Sigmoid colon (tissue), 4 donors: Measurements from ENCODE around the gene PRTFDC1.

Experiments
- CTCF ChIP-seq, 4 experiments: fragments of 450-650 bp in 3 of 4; fragments of 200-600 bp in 1 of 4; IDR thresholded peaks; one replicate each; pipeline ENCODE4 v1.5.1; 2016 to 2019; ENCODE audit warnings: antibody characterized with exemption in 4 of 4, mild to moderate bottlenecking in 3 of 4, moderate library complexity in 2 of 4
- EP300 ChIP-seq, 4 donors: sonication (generic); formaldehyde crosslinking; IDR thresholded peaks; one replicate each; pipeline ENCODE4 v1.6.1; 2017; ENCODE audit warnings: antibody characterized with exemption in 4 of 4
- POLR2A ChIP-seq, 2 donors: fragments of 450-650 bp; IDR thresholded peaks; one replicate each; pipeline ENCODE4 v1.6.1; 2016; ENCODE audit warnings: antibody characterized with exemption in 2 of 2, mild to moderate bottlenecking in 2 of 2, moderate library complexity in 2 of 2

- TF ChIP-seq CTCF (IDR thresholded peaks at IDR 0.05), result no peak
- TF ChIP-seq POLR2A (IDR thresholded peaks at IDR 0.05), result no peak
- TF ChIP-seq EP300 (IDR thresholded peaks at IDR 0.05), result no peak
Observed at GRCh38 chr10:24882047-24882698, 70.2 kb downstream of the PRTFDC1 start.
